Stimulated activated CD8-positive, alpha-beta memory T cell treated with anti-CD3 and anti-CD28 coated beads, Interleukin-15, amount 100 ng/mL, for 4 hours (primary cell): ENCODE data around the gene PDE3A.

ENCODE experiments used
- DNase-seq, 2 donors: peaks; one replicate each; pipeline ENCODE4 v3.0.0-alpha.2; 2020; ENCODE audit warnings: low read depth in 2 of 2

PDE3A gene

GRCh38 chr12:20424841-20425240, 56.5 kb downstream of the PDE3A start:
- no peak for DNase-seq

GRCh38 chr12:20426191-20426590, 57.9 kb downstream of the PDE3A start:
- DNase-seq = no peak

DNA sequence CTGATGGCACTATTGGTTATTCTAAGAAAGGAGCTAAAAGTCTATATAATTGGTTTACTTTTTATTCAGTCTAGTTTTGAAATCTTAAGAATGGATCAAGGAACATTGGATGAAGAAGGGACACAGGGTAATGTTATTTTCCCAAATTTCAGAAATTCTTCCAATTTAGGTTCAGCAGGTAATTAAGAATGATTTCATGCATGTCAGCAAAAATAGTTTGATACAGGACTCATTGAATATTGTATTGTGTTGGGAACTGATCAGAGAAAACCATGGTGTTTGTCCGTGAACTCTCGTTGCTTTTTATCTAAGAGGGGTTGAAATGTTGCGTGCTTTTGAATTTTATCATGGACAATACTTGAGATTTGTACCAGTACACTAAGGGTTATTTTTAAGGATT, 58.6 kb downstream of the PDE3A start:
- no peak for DNase-seq

DNA sequence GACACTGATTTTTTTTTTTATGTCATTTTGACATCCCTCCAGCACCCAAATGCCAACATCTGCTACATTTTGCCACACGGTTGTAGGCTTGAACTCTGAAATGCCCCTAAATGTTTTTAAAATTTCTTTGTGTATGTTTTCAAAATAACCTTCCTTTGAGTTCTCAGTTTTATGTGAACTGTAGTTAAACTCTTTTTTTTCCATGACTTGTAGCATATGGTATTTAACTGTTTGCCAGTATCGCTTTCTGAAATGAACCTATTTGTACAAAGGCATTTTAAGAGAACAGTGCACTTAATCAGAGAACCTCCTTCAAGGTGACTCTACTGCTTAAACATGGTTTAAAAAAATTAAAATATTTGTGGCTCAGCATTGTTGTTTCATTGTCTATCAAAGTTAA, 61.5 kb downstream of the PDE3A start:
- no peak for DNase-seq

- DNase-seq = no peak
Measured at GRCh38 chr12:20432290-20432689, 64.0 kb downstream of the PDE3A start.

DNA sequence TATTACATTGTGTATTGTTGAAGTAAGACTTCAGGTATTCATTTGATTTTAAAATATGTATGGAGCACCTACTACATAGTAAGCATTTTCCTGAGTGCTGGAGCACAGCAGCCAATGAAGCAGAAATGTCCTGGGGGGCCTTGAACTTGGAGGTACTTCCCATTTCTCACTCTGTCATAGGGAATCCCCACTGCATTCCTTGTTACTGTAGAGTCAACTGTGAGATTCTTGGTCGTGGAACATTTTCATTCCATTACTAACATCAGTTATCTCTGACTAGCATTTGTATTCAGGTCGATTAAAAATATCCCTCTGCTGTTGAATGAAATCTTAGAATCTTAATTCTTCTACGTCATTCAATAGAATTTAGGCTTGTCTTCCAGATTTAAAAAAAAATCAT, 66.7 kb downstream of the PDE3A start:
- DNase-seq = no peak

- no peak for DNase-seq
Measured at GRCh38 chr12:20436316-20436715, 68.0 kb downstream of the PDE3A start.

DNA sequence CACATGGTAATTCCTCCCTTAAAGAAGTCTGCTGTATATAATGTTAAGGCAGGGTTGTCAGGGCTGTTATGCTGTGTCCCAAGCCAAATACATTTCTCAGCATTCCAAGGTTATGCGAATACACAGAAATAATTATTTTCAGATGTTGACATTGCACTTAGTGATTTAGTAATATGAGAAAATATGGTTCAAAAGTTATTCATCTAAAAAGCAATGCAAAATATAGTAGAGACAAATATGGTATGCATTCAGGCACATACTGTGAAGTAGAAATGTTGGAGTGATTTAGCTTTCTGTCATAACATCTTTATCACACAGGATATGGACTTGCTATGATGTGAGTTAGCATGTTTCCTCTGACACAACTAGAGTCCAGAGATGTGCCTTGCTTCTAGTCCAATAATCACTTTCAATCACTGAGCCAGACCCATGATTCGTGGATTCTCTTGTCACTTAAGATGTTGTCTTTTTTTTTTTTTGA, 70.0 kb downstream of the PDE3A start:
- DNase-seq = no peak

DNA sequence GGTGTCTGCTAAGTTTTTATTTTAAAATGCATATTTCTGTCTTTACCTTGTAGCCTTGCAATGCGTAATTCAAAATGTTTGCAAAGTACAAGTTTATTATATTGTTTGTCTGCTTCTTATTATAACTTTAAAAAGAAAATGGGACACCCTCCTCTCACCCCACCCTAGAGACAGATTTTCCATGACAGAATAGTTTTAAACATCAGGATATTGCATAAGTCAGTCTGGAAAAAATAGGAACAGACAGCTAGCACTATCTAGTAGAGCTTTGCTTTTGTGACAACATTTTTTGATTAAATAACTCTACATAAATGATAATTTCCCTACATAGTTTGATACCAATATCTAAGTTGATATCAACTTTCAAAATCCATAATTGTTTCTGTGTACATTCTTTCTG, 71.3 kb downstream of the PDE3A start:
- no peak for DNase-seq

GRCh38 chr12:20440408-20440807, 72.1 kb downstream of the PDE3A start:
- no peak for DNase-seq

DNA sequence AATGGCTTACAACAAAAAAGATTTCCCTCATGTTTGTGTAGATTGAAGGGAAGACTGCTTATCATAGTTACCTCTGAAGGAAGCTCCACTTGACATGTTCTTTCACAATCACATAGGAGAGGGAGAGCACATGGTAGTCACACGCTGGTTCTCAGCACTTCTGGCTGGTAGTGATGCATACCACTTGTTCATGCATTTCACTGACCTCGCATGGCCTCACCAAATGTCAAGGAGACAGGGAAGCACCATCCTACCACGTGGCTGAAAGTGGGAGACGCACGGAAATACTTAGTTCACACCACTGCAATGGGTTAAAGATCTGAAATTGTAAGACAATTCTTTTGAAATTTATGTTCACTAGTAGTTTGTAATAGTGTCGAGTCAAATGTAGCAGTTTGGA, 74.0 kb downstream of the PDE3A start:
- DNase-seq = no peak

DNA sequence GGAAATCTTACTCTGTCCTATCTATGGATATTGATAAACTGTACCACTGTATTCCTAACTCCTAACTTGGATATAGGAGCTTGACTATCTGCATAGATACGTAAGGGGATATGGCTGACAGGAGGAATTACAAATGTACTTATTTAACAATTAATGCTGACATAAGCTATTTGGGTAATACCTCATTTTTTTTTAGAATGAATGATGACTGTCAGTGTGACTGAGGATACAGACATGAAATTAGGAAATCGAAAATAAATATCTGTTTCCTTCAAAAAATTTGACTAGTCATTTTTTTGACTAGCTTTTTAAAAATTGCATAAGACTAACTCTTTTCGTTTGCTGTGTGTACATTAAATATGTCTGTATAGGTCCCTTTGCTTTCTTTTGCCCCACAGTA, 74.9 kb downstream of the PDE3A start:
- no peak for DNase-seq

- no peak for DNase-seq
Measured at GRCh38 chr12:20443792-20444191, 75.5 kb downstream of the PDE3A start.

DNA sequence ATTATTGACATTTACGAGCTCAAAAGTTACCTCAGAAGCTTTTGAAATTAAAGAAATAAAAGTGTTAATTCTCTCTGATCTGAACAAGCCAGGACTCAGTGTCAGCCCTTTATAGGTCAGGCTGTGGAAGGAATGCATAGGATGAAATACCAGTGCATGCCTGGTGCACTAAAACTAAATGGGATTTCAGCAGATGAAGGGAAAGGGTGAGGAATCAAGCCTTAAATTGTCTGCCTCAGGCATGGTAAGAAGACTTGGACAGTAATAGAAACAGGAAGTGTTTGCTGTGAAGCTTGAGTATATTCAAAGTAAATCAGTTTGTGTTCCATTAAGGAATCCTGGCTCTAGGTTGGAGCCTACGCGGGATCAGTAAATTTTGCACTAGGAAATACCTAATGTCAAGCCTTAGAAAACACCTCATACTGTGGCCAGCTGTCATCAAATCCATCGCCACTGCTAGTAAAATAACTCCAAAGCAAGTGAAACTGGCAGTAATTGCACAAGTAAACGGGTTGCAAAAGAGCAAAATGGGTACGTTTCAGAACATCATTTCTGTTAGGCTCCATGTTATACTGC, 76.3 kb downstream of the PDE3A start:
- no peak for DNase-seq

- DNase-seq = no peak
Measured at GRCh38 chr12:20445687-20446086, 77.3 kb downstream of the PDE3A start.

DNA sequence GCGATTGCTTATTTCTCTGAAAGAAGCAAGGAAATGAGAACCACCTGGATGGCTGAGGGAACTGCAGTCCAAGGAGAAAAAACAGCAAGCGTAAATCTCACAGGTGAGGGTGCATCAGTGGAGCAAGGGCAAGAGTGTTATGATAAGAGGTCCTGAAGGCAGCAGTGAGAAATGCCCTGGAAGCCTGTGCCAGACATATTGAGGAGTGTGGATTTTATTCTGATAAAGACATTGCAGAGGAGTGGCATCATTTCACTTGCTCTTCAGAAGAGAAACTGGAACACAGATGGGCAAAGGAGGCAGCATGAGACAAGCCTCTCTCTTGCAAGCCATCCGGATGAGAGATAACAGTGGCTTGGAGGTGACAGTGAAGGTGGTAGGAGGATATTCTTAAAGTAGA, 78.5 kb downstream of the PDE3A start:
- no peak for DNase-seq

DNA sequence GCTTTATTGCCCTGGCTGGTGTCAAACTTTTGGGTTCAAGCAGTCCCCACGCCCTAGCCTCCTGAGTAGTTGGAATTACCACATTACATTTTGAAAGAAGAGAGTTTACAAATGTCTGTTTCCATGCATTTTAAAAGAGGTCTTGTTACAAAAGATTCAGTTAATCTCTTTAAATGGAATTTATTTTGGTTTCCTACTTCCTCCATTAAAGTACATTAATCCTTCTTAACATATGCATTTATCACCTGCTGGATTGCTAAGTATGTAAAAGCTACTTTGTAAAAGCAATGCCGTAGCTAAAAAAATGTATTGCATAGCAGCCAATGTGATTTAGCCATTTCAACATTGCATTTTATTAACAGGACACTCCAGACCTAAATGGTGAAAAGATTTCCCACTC, 80.4 kb downstream of the PDE3A start:
- no peak for DNase-seq

- no peak for DNase-seq
Measured at GRCh38 chr12:20450591-20451180, 82.3 kb downstream of the PDE3A start.

DNA sequence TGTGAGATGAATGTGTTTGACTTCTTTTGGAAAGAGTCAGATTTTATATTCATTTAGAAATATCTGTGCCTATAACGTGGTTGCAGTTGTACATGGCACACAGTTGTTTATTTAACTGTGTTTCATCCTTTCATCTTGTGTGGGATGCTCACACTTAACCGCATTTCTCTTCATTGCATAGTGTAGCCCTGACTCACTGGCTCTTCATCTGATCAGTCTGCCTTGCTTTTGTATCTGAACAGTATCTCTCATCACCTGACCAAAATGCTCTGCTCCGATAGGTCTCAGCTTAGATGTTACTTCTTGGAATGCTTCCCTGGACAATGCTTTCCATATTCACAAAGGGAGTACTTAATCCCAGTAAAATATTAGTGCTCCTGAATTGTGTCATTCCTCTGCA, 83.4 kb downstream of the PDE3A start:
- no peak for DNase-seq

DNA sequence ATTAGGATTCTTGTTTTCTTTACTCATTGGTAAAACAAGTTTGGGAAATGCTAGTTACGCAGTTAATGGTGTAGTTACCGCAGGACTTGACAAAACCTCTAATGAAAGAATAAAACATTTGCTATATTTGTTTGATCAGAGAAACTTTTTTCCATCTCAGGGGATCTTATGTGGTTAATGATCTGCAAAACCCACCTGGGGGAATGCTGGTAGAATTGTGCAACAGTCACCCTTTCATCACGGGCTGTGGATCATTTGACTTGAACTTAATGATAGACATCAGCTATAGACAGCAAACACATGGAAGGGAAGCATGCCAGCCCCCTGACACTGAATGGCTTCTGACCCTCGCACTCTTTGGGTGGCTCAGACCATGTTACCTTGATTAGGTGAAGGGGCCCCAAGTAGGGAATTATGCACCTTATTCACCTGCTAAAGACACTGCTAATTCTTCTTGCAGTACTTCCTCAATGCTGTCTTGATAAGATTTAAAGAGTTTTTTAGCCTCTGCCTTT, 84.2 kb downstream of the PDE3A start:
- no peak for DNase-seq

GRCh38 chr12:20453756-20454310, 85.5 kb downstream of the PDE3A start:
- DNase-seq = no peak

DNA sequence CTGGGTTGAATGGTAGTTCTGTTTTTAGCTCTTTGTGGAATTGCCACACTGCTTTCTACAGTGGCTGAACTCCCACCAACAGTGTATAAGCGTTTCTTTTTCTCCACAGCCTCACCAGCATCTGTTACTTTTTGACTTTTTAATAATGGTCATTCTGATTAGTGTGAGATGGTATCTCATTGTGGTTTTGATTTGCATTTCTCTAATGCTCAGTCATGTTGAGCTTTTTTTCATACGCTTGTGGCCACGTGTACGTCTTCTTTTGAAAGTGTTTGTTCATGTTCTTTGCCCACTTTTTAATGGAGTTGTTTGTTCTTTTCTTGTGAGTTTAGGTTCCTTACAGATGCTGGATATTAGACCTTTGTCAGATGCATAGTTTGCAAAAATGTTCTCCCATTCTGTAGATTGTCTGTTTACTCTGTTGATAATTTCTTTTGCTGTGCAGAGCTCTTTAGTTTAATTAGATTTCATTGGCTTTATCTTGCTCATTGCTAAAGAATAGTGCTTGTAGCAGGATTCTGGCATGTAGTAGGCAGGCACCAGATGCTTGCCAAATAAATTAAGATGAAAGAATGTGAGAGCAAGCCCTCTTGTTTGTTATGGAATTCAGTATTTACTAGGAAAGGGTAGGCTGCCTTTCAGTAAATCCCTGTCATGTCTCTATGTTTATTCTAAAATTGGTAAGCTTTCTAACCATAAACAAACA, 86.8 kb downstream of the PDE3A start:
- no peak for DNase-seq

DNA sequence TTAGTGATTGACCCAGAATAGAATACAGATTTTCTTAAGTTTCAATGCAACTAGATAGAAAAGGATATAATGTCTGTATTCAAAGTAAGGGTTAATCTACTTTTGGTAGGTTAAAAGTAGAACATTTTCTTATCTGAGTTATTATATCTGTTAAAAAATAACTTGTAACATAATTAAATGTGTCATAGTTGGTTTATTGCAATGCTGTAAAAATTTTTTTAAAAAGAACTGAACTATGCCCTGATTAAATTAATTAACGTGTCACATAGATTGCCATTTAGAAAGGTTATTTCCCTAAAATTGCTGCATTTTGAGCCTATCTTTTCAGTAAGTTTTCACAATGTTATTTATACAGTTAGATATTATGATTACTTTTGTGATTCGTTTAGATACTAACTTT, 89.2 kb downstream of the PDE3A start:
- no peak for DNase-seq
